Right lobe of liver (tissue), 4 donors: ENCODE results near the gene RAB33A.

Source experiments
- CTCF ChIP-seq, 4 donors: fragments of 200-600 bp in 3 of 4; fragments of 450-650 bp in 1 of 4; IDR thresholded peaks; one replicate each; pipeline versions ENCODE4 v1.5.1 to v1.8.0; 2016 to 2022; ENCODE audit warnings: antibody characterized with exemption in 4 of 4, mild to moderate bottlenecking in 2 of 4
- POLR2A ChIP-seq: fragments of 450-650 bp; IDR thresholded peaks from one replicate; pipeline ENCODE4 v1.6.1; 2017; ENCODE audit warnings: antibody characterized with exemption, mild to moderate bottlenecking
- donor health status: DM: no; HTN: no; CAD: no.
- donor health status: DM: no; HTN: no; CAD: no.
- donor health status: DM: no; HTN: yes; CAD: no.

GRCh38 chrX:130184168-130184567 lies 12.4 kb downstream of the RAB33A start:
- no peak for TF ChIP-seq CTCF (IDR thresholded peaks at IDR 0.05)
- TF ChIP-seq POLR2A = no peak
